HEK293T (cell line): ENCODE measurements around the gene TLE1.
"Not testable (repeated sequence)": the region's sequence is repeated elsewhere in the genome, so short reads cannot be mapped to it uniquely, and the experiment has no call there.

Source experiments
- CTCF ChIA-PET: fragments of 350-600 bp; formaldehyde crosslinking; extraction: SDS; loops from one replicate; lab custom pipeline; 2021; ENCODE audit warnings: antibody characterized with exemption, inconsistent platforms; lab: Yijun Ruan, JAX
- POLR2A ChIA-PET: fragments of 350-600 bp; formaldehyde crosslinking; extraction: SDS; loops from one replicate; lab custom pipeline; 2020; ENCODE audit warnings: antibody characterized with exemption, inconsistent platforms; lab: Yijun Ruan, JAX
- DNase-seq: peaks from one replicate; pipeline ENCODE4 v3.0.0; 2012; ENCODE audit warnings: mixed read lengths; ENCODE audit errors: extremely low spot score
- ARNT ChIP-seq: fragments of 450-650 bp; IDR thresholded peaks from 2 replicates; pipeline ENCODE4 v1.6.1; 2017; ENCODE audit warnings: mild to moderate bottlenecking
- BHLHE40 ChIP-seq: fragments of 450-650 bp; IDR thresholded peaks from 2 replicates; pipeline ENCODE4 v1.6.1; 2016; ENCODE audit warnings: mild to moderate bottlenecking, moderate library complexity, borderline replicate concordance
- CTBP1 ChIP-seq: fragments of 450-650 bp; IDR thresholded peaks from 2 replicates; pipeline ENCODE4 v1.6.1; 2016; ENCODE audit warnings: borderline replicate concordance
- ELF4 ChIP-seq: fragments of 450-650 bp; IDR thresholded peaks from 2 replicates; pipeline ENCODE4 v1.6.1; 2017; ENCODE audit warnings: antibody characterized with exemption
- FOXA1 ChIP-seq: fragments of 450-650 bp; IDR thresholded peaks from 2 replicates; pipeline ENCODE4 v1.6.1; 2016; ENCODE audit warnings: mild to moderate bottlenecking
- FOXK2 ChIP-seq: fragments of 450-650 bp; IDR thresholded peaks from 2 replicates; pipeline ENCODE4 v1.6.1; 2016; ENCODE audit warnings: mild to moderate bottlenecking
- FOXM1 ChIP-seq: fragments of 450-650 bp; IDR thresholded peaks from 2 replicates; pipeline ENCODE4 v1.6.1; 2017; ENCODE audit warnings: mild to moderate bottlenecking, borderline replicate concordance
- HDGF ChIP-seq: fragments of 450-650 bp; IDR thresholded peaks from 2 replicates; pipeline ENCODE4 v1.6.1; 2017; ENCODE audit warnings: antibody characterized with exemption, borderline replicate concordance
- L3MBTL2 ChIP-seq: fragments of 450-650 bp; conservative IDR thresholded peaks from 2 replicates; pipeline ENCODE4 v1.6.1; 2016; ENCODE audit warnings: mild to moderate bottlenecking
- LEF1 ChIP-seq: fragments of 450-650 bp; IDR thresholded peaks from 2 replicates; pipeline ENCODE4 v1.6.1; 2017; ENCODE audit warnings: mild to moderate bottlenecking, borderline replicate concordance
- NFRKB ChIP-seq: fragments of 450-650 bp; IDR thresholded peaks from 2 replicates; pipeline ENCODE4 v1.6.1; 2016; ENCODE audit warnings: mild to moderate bottlenecking, moderate library complexity
- PKNOX1 ChIP-seq: fragments of 450-650 bp; IDR thresholded peaks from 2 replicates; pipeline ENCODE4 v1.6.1; 2016
- SP1 ChIP-seq: fragments of 450-650 bp; IDR thresholded peaks from 2 replicates; pipeline ENCODE4 v1.6.1; 2017
- SUZ12 ChIP-seq: fragments of 450-650 bp; IDR thresholded peaks from 2 replicates; pipeline ENCODE4 v1.6.1; 2016; ENCODE audit warnings: mild to moderate bottlenecking
- TARDBP ChIP-seq: fragments of 450-650 bp; IDR thresholded peaks from 2 replicates; pipeline ENCODE4 v1.6.1; 2016
- ZNF384 ChIP-seq: fragments of 450-650 bp; IDR thresholded peaks from 2 replicates; pipeline ENCODE4 v1.6.1; 2016

TLE1 gene

GRCh38 chr9:81649475-81650240 is 39.7 kb downstream of the TLE1 start:
- ChIA-PET POLR2A (no interaction called here), CTCF (no interaction called here)
- TF ChIP-seq BHLHE40 (no peak), TARDBP (no peak), FOXA1 (no peak), FOXM1 (no peak), PKNOX1 (no peak), ZNF384 (no peak), SP1 (no peak), L3MBTL2 (no peak), ELF4 (no peak), LEF1 (no peak), CTBP1 (no peak), ARNT (no peak)
- DNase-seq: no peak

GRCh38 chr9:81648891-81649290 is 40.5 kb downstream of the TLE1 start:
- POLR2A ChIA-PET: no interaction called here
- CTCF ChIA-PET: no interaction called here
- no peak for DNase-seq

GRCh38 chr9:81646337-81646736 is 43.0 kb downstream of the TLE1 start:
- DNase-seq: no peak
- ChIA-PET CTCF (no interaction called here), POLR2A (no interaction called here)
- TF ChIP-seq SUZ12 (no peak), TARDBP (no peak), NFRKB (no peak), ELF4 (no peak), FOXA1 (no peak), L3MBTL2 (no peak), LEF1 (no peak), CTBP1 (no peak)

More at GRCh38 chr9:81648891-81649290, 40.5 kb downstream of the TLE1 start:
- TF ChIP-seq FOXA1: no peak
- no peak for TF ChIP-seq ELF4
- no peak for TF ChIP-seq L3MBTL2

- DNase-seq, CTCF ChIA-PET, POLR2A ChIA-PET: not testable (repeated sequence)
Measured at GRCh38 chr9:81644513-81644912, 44.8 kb downstream of the TLE1 start.

- DNase-seq: no peak
- POLR2A ChIA-PET: no interaction called here
- CTCF ChIA-PET: no interaction called here
- TF ChIP-seq FOXM1: no peak
- no peak for TF ChIP-seq FOXK2
- TF ChIP-seq NFRKB: no peak
- TF ChIP-seq L3MBTL2: no peak
- no peak for TF ChIP-seq LEF1
- no peak for TF ChIP-seq PKNOX1
- TF ChIP-seq BHLHE40: no peak
- TF ChIP-seq ELF4: no peak
- no peak for TF ChIP-seq SP1
- TF ChIP-seq CTBP1: no peak
- no peak for TF ChIP-seq HDGF
- TF ChIP-seq FOXA1: no peak
- no peak for TF ChIP-seq ZNF384
Measured at GRCh38 chr9:81637276-81637675, 52.1 kb downstream of the TLE1 start.

GRCh38 chr9:81636255-81636599 is 53.1 kb downstream of the TLE1 start:
- POLR2A ChIA-PET: no interaction called here
- DNase-seq: no peak
- no peak for TF ChIP-seq SP1
- no peak for TF ChIP-seq PKNOX1
- no peak for TF ChIP-seq HDGF
- no peak for TF ChIP-seq TARDBP
- no peak for TF ChIP-seq FOXA1
- TF ChIP-seq ZNF384: no peak
- no peak for TF ChIP-seq SUZ12
- TF ChIP-seq L3MBTL2: no peak
- no peak for TF ChIP-seq ELF4
- TF ChIP-seq LEF1: no peak
- no peak for TF ChIP-seq BHLHE40
- TF ChIP-seq FOXM1: no peak
- TF ChIP-seq CTBP1: no peak
- TF ChIP-seq NFRKB: no peak
- no peak for TF ChIP-seq FOXK2
- CTCF ChIA-PET: no interaction called here
